HG03139 (cell line): ENCODE data around the gene METTL16.

Experiments used
- ATAC-seq: cut with Tn5 transposase; IDR thresholded peaks from one replicate; pipeline ENCODE4 v1.9.1; 2021; ENCODE audit not compliant: unreplicated experiment

The METTL16 gene

DNA sequence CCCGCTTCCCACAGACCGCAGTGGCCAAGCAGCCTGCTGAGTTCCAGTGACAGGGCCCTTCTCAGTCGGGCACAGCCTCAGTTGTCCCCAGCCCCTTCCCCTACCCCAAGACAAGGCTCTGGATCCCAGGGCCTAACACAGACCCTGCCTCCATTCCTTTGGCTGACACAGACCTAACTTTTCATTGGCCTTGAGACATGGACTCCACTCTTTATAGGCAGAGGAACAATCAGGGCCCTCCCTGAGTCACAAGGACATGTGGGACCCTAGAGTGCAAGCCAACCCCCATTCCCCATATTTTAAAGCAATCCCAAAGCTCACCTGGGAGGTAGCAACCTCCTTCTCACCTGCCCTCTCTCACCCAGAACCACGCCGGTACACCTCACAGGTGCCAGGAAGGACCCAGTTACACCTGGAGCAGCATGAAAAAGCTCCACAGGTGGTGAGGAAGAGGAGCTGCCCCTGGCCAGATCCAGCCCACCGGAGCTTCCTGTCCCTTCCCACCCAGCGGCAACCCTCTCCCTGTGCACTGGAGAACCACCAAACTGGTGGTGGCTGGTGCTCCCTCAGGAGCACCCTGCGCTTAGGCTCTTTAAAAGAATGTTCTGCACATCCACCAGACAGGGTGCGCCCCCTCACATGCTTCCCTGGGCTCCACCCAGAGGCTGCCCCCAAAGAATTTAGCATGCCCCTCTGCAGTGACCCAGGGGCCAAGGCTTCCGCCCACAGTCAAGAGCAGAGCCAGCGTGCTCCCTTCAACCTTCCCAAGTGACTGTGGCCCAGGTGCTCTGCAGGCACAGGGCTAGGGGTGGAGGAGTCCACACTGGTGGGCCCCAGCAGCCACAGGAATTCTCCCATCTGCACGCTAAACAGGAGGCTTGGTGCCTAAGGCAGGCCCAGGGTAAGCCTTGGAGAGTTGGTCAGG is 114.2 kb downstream of the METTL16 start:
- ATAC-seq, result no peak

DNA sequence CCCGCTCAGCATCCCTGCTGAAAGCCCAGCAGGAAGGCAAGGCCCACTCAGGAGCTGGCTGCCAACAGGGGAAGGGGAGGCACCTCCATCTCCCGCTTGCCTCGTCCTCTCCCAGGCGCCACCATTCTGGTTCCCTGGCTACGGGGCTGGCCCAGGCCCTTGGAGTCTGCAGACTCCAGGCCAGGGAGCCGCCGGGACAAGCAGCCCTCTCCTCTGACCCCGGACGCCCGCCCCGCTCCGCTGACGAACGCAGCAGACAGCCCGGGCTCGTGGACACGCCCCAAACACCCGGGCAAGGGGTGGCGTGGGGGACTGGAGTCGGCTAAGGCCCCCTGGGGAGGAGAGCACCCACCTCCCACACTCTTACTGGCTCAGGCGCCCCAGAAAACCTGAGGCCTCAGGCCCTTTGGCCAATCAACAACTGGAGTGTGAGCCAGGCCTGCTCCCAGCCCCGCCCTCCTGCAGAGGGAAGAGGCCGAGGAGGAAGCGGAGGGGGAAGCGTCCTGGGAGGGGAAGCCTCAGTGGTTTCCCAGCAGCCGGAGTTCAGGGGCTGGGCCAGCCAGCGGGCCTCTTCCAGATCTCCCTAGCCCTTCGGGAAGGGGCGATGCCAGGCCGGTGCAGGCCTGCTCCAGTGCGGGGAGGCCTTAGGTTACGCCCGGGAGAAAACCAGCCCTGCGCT is 115.0 kb downstream of the METTL16 start:
- ATAC-seq, result no peak

DNA sequence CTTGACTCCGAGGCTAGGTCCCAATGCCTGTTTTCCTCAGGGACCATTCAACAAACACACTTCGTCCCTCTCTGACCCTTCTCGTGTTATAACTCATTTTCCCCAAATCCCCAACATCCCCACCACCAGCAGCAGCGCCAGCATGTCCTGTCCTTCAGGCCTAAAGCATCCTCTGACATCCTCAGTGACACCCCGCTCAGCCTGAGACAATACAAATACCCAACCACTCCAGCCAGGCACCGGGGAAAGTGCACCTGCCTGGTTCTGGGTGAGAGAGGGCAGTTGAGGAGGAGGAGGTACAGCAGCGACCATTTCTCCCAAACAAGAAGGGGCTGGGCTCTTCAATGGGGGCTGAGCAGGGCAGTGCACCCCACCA is 115.5 kb downstream of the METTL16 start:
- no peak for ATAC-seq

DNA sequence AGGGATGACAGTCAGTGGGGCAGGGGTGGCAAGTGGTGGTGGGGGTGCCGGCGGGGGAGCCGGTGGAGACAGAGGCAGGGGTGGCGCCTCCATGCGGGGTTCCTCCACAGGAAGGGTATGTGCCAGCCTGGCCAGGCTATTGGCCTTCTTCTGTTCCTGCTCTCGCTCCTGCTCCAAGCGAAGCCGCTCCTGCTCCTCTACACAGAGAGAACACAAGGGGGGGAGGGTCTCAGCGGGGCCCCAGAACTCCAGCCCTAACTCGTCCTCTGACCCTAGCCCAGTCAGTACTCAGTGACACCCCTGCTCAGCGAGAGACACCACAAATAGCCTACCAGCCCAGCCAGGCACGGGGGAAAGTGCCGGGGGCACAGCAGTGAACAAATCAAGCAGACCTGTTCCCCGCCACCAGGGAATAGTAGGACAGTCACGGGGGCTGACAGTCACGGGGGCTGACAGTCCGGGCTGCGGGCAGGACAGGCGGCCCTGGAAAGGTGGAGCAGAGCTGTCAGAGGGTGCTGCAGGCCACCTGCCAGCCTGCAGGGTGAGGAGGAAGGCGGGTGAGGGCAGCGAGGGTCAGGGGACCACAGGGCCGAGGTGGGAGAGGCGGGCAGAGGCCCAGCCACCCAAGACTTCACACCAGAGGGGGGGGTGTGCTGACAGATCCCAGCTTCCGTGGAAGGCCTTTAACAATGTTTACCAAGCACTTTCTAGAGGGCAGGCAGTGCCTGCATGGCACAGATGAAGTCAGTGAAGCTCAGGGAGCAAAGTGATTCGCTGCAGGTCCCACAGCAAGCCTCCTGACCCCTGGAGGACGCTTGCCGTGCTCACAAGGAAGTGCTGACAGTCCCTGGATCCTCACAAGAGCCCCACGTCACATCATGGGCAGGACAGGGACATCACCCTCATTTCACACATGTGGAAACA is 116.2 kb downstream of the METTL16 start:
- ATAC-seq, result no peak

DNA sequence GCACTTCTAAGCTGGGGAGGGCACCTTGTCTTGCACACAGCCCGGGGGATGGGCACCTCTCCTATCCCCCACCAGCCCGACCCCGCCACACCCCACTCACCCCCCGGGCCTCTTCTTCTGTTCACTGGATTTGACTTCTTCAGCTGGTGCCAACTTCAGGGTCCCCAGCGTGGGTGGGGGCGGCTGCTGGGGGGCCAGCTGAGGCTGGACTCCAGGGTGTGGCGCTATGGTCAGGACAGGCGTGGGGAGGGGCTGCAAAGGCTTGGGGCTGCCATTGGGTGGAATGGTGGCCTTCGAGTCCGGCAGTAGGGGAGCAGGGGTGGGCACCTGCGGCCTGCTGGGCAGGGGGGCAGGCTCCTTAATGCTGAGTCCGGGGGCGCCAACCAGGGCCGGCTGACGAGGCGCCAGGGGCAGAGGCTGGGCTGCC is 116.9 kb downstream of the METTL16 start:
- no peak for ATAC-seq

GRCh38 chr17:2393954-2394749 is 117.5 kb downstream of the METTL16 start:
- no peak for ATAC-seq

DNA sequence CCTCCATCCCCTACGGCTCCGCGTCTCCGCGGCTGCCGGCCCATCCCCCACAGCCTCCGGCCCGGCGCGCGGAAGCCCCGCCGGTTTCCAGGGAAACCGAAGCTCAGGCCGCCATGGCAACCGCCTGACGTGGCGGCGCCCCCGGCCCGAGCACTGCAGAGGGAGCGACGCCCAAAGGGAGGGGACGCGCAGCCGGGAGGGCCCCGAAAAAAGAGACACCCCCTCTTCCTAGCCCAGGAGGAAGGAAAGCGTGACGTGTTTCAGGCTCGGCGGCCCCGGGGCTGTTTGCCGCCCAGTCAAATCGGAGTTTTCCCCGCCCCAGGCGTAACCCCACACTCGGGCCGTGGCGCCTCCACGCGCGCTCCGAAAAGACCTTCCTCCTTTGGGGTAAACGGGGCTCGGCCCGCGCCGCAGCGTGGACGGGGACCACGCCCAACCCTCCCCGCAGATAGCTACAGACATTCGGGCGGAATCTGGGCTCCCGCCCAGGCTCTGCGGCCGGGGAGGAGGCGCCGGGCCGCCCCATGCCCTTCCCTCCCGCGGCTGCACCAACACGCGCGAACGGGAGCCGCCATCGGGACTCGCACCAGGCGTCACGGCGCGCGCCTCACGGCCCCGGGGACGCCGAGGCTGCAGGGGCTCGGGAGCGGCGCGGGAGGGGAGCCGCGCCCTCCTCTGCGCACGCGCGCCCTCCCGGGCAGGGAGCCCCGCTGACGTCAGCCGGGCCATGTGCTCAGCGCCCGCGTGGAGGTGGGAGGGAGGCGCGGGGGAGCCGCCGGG is 118.3 kb downstream of the METTL16 start:
- ATAC-seq, result peak; percentile 36

GRCh38 chr17:2392252-2393173 is 119.2 kb downstream of the METTL16 start:
- peak; percentile 49 for ATAC-seq

GRCh38 chr17:2391597-2392251 is 120.0 kb downstream of the METTL16 start:
- no peak for ATAC-seq

- ATAC-seq, result no peak
Measured at GRCh38 chr17:2390199-2390836, 121.4 kb downstream of the METTL16 start.

- no peak for ATAC-seq
Measured at GRCh38 chr17:2388683-2389055, 123.0 kb downstream of the METTL16 start.

DNA sequence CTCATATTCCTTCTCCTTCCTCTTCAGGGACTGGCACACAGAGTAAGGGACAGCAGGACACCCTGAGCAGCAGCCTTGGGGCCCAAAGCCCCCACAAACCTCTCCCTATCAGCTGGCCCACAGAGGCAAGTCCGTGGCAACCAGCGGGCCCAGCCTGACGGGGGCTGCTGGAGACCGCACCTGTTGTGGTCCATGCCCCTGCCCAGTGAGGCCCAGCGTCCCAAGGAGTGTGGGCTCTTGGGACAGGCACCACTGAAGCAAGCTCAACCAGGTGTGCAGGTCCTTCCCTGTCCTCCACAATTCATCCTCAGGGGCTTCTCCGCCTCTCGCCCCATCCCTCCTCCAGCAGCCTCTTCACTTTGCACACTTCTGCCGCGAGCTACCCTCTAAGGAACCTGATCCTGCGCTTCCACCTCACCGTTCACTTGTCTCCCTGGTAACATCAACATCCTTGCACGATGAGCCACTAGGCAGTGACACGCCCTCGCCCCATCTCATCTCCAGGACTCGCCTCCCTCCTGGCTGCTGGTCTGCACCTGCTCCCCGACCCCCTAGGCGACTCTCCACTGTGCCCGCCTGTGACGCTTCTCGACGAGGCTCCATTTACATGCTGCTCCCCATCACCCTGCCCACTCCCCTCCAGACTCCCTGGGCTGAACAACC is 123.5 kb downstream of the METTL16 start:
- no peak for ATAC-seq

GRCh38 chr17:2387086-2388019 is 124.3 kb downstream of the METTL16 start:
- ATAC-seq, result no peak

GRCh38 chr17:2386400-2387085 is 125.1 kb downstream of the METTL16 start:
- ATAC-seq, result no peak
